Smooth muscle cell (in vitro differentiated cells): ENCODE data around the gene EHF. TPM values are rescaled to one million over a fixed set of nuclear protein-coding genes. Genes with fewer than 3 reads are reported as not detected.

Source experiments
- DNase-seq: peaks from one replicate; lab custom pipeline; 2025; ENCODE audit not compliant: unreplicated experiment; lab: John Stamatoyannopoulos, UW
- H2AFZ ChIP-seq: fragments of 200-600 bp; sonication (generic); 2 replicates; pipeline ENCODE4 v1.6.0; 2016; ENCODE audit warnings: antibody characterized with exemption, low read depth, mild to moderate bottlenecking
- H3F3A ChIP-seq: fragments of 200-600 bp; sonication (generic); 2 replicates; pipeline ENCODE4 v1.6.0; 2017; ENCODE audit warnings: antibody characterized with exemption, low read depth
- H3K27ac ChIP-seq: fragments of 200-600 bp; sonication (generic); 2 replicates; pipeline ENCODE4 v1.5.1; 2016; ENCODE audit warnings: low read depth, mild to moderate bottlenecking
- H3K27me3 ChIP-seq: fragments of 200-600 bp; sonication (generic); 2 replicates; pipeline ENCODE4 v1.6.1; 2016; ENCODE audit warnings: low read depth, mild to moderate bottlenecking
- H3K36me3 ChIP-seq: fragments of 200-600 bp; sonication (generic); 2 replicates; pipeline ENCODE4 v1.5.1; 2016; ENCODE audit warnings: low read depth
- H3K4me1 ChIP-seq: fragments of 200-600 bp; sonication (generic); 2 replicates; pipeline ENCODE4 v1.5.1; 2016; ENCODE audit warnings: low read depth
- H3K4me2 ChIP-seq: fragments of 200-600 bp; sonication (generic); 2 replicates; pipeline ENCODE4 v1.6.0; 2016; ENCODE audit warnings: mild to moderate bottlenecking
- H3K4me3 ChIP-seq: fragments of 200-600 bp; sonication (generic); 2 replicates; pipeline ENCODE4 v1.5.1; 2016; ENCODE audit warnings: mild to moderate bottlenecking
- H3K79me2 ChIP-seq: fragments of 200-600 bp; sonication (generic); 2 replicates; pipeline ENCODE4 v1.6.0; 2016; ENCODE audit warnings: low read depth, mild to moderate bottlenecking
- H3K9ac ChIP-seq: fragments of 200-600 bp; sonication (generic); 2 replicates; pipeline ENCODE4 v1.6.0; 2016; ENCODE audit warnings: low read depth
- H3K9me3 ChIP-seq: fragments of 200-600 bp; sonication (generic); replicated peaks from 2 replicates; pipeline ENCODE4 v1.5.1; 2016; ENCODE audit warnings: low read depth
- H4K20me1 ChIP-seq: fragments of 200-600 bp; sonication (generic); 2 replicates; pipeline ENCODE4 v1.6.0; 2016; ENCODE audit warnings: low read depth
- CTCF ChIP-seq: fragments of 200-600 bp; sonication (generic); IDR thresholded peaks from 2 replicates; pipeline ENCODE4 v1.5.1; 2017; ENCODE audit warnings: borderline replicate concordance, mild to moderate bottlenecking, antibody characterized with exemption; ENCODE audit not compliant: insufficient read depth, poor library complexity, severe bottlenecking
- WGBS: methylation state at CpG from one replicate; pipeline ENCODE4 v1.1.7; 2016; ENCODE audit warnings: low lambda C conversion rate; 5-methylcytosine and 5-hydroxymethylcytosine counted together
- polyA plus RNA-seq: library from polyadenylated mRNA; unstranded; fragments of >200 nt; fragmentation: Nextera tagmentation; extraction: Ambion mirVana; gene quantifications from 2 replicates; pipeline ENCODE4 v1.2.1, GENCODE V29; 2016
- total RNA-seq: library from RNA; depleted of rRNA; stranded (reverse); fragments of >200 nt; gene quantifications from 2 replicates; pipeline ENCODE4 v1.2.3, GENCODE V29; 2014

Gene EHF
- total and polyA plus RNA-seq, 2 experiments from 2014 or later = 0.63 to 1.7 TPM

- H3K4me2 ChIP-seq = no peak overlapping the region
- no peaks in the 10 kb centered on the region for H3K27me3 ChIP-seq
- no peaks in the 10 kb centered on the region for H4K20me1 ChIP-seq
- no peak overlapping the region for H3K4me3 ChIP-seq
- no peaks in the 10 kb centered on the region for H3F3A ChIP-seq
- DNase-seq = no peak
- no peak overlapping the region for H2AFZ ChIP-seq
- no peaks in the 10 kb centered on the region for H3K4me1 ChIP-seq
- H3K79me2 ChIP-seq = no peaks in the 10 kb centered on the region
- H3K9me3 ChIP-seq = no peaks in the 10 kb centered on the region
- no peaks in the 10 kb centered on the region for H3K36me3 ChIP-seq
- peak overlapping the region; percentile 68 for H3K27ac ChIP-seq
- 100% methylated on average over 3 of the region's 3 CpGs for WGBS
- no peak overlapping the region for H3K9ac ChIP-seq
- TF ChIP-seq CTCF = no peak
Observed at GRCh38 chr11:34647532-34647931, 26.6 kb downstream of the EHF start.

GRCh38 chr11:34648036-34648435, 27.1 kb downstream of the EHF start:
- Histone ChIP-seq H3K4me2 (no peak overlapping the region), H3K4me3 (no peak overlapping the region)

GRCh38 chr11:34649597-34649996, 28.7 kb downstream of the EHF start:
- H3K27ac ChIP-seq = no peak overlapping the region
- no peaks in the 10 kb centered on the region for H3K27me3 ChIP-seq
- no peak for TF ChIP-seq CTCF
- no peak overlapping the region for H2AFZ ChIP-seq
- no peak overlapping the region for H3K9ac ChIP-seq
- no peaks in the 10 kb centered on the region for H3K79me2 ChIP-seq
- no peaks in the 10 kb centered on the region for H3F3A ChIP-seq
- no peaks in the 10 kb centered on the region for H4K20me1 ChIP-seq
- H3K4me2 ChIP-seq = no peak overlapping the region
- H3K4me1 ChIP-seq = peaks cover 14% of the 10 kb centered on the region
- no peaks in the 10 kb centered on the region for H3K9me3 ChIP-seq
- 89% methylated on average over 2 of the region's 2 CpGs for WGBS
- no peak for DNase-seq
- H3K4me3 ChIP-seq = no peak overlapping the region
- H3K36me3 ChIP-seq = no peaks in the 10 kb centered on the region

More at GRCh38 chr11:34648036-34648435, 27.1 kb downstream of the EHF start:
- 90% methylated on average over 1 of the region's 1 CpG for WGBS
- DNase-seq = no peak
- Histone ChIP-seq H3F3A (no peaks in the 10 kb centered on the region), H3K9me3 (no peaks in the 10 kb centered on the region), H2AFZ (no peak overlapping the region), H3K79me2 (no peaks in the 10 kb centered on the region), H3K4me1 (no peaks in the 10 kb centered on the region), H3K27me3 (no peaks in the 10 kb centered on the region), H3K27ac (peak overlapping the region; percentile 68), H3K9ac (no peak overlapping the region), H3K36me3 (no peaks in the 10 kb centered on the region), H4K20me1 (no peaks in the 10 kb centered on the region)
- no peak for TF ChIP-seq CTCF

GRCh38 chr11:34650528-34650927, 29.6 kb downstream of the EHF start:
- Histone ChIP-seq H3K9ac (no peak overlapping the region), H3F3A (no peaks in the 10 kb centered on the region), H3K9me3 (no peaks in the 10 kb centered on the region), H3K27ac (no peak overlapping the region), H3K27me3 (no peaks in the 10 kb centered on the region), H3K4me3 (no peak overlapping the region), H3K4me2 (no peak overlapping the region), H3K79me2 (no peaks in the 10 kb centered on the region), H4K20me1 (no peaks in the 10 kb centered on the region), H3K36me3 (no peaks in the 10 kb centered on the region), H3K4me1 (peaks cover 21% of the 10 kb centered on the region), H2AFZ (no peak overlapping the region)
- no peak for DNase-seq
- no peak for TF ChIP-seq CTCF
- 92% methylated on average over 6 of the region's 6 CpGs for WGBS
